Lung (tissue), 12 donors: Measurements from ENCODE around the gene VHLL. TPM values are rescaled to one million over a fixed set of nuclear protein-coding genes. Genes with fewer than 3 reads are reported as not detected.

Experiments used
- ATAC-seq: fragments of 200-7000 bp; cut with Tn5 transposase; one replicate; pipeline ENCODE4 v1.9.1; 2020; ENCODE audit warnings: moderate number of reproducible peaks; ENCODE audit not compliant: insufficient read depth, low FRiP score
- DNase-seq, 3 donors: peaks; one replicate each; pipeline ENCODE4 v3.0.0-alpha.2; 2013 to 2017
- H3K27ac ChIP-seq, 2 donors: one replicate each; pipeline ENCODE4 v1.5.1; 2013; ENCODE audit warnings: mild to moderate bottlenecking in 2 of 2, moderate library complexity in 2 of 2, control low read depth in 1 of 2, inconsistent platforms in 1 of 2, low read depth in 1 of 2, low read length in 1 of 2
- H3K27me3 ChIP-seq, 3 donors: one replicate each; pipeline ENCODE4 v1.5.1; 2013; ENCODE audit warnings: low read length in 2 of 3; ENCODE audit not compliant: control insufficient read depth in 3 of 3, insufficient read depth in 3 of 3
- H3K36me3 ChIP-seq, 4 donors: one replicate each; pipeline ENCODE4 v1.5.1; 2013; ENCODE audit warnings: low read length in 4 of 4, mild to moderate bottlenecking in 1 of 4, moderate library complexity in 1 of 4; ENCODE audit not compliant: control insufficient read depth in 4 of 4, insufficient read depth in 4 of 4
- H3K4me1 ChIP-seq, 5 donors: one replicate each; pipeline ENCODE4 v1.5.1; 2013; ENCODE audit warnings: low read length in 5 of 5, mild to moderate bottlenecking in 2 of 5, moderate library complexity in 1 of 5; ENCODE audit not compliant: control insufficient read depth in 5 of 5, insufficient read depth in 5 of 5
- H3K4me3 ChIP-seq: one replicate; pipeline ENCODE4 v1.5.1; 2013; ENCODE audit warnings: mild to moderate bottlenecking, control low read depth, moderate library complexity
- H3K9ac ChIP-seq, 2 donors: one replicate each; pipeline ENCODE4 v1.5.1; 2013; ENCODE audit warnings: low read length in 2 of 2, control low read depth in 1 of 2; ENCODE audit not compliant: insufficient read depth in 1 of 2
- H3K9me3 ChIP-seq, 4 donors: one replicate each; pipeline ENCODE4 v1.5.1; 2013; ENCODE audit warnings: low read length in 3 of 4, mild to moderate bottlenecking in 1 of 4, moderate library complexity in 1 of 4; ENCODE audit not compliant: control insufficient read depth in 4 of 4, insufficient read depth in 3 of 4
- WGBS, 2 donors: extraction: QIAGEN DNeasy Blood & Tissue Kit; methylation state at CpG; one replicate each; pipeline ENCODE4 v1.1.7; 2013; 5-methylcytosine and 5-hydroxymethylcytosine counted together
- polyA plus RNA-seq, 2 donors: library from polyadenylated mRNA; stranded (reverse); fragments of 200-250 nt; gene quantifications; one replicate each; pipeline ENCODE4 v1.2.1, GENCODE V29; 2013
- total RNA-seq, 2 donors: library from RNA; depleted of rRNA in 1 of 2; stranded (reverse); fragments of >200 nt in 1 of 2; gene quantifications; one replicate each; pipeline ENCODE4 v1.2.1, GENCODE V29; 2014 to 2021
- TF ChIP-seq, protein P1 (sequence below): IDR thresholded peaks from 2 replicates; pipeline ENCODE4 v1.5.1; 2012; ENCODE audit warnings: mild to moderate bottlenecking; ENCODE audit errors: control extremely low read depth, extremely low read depth
- donor health status: control.
- donor health status: control.
- donor health status: Bipolar disorder and iron deficiency.
- donor health status: healthy.
- donor health status: DM: yes; HTN: yes; CAD: no.

VHLL gene
- total and polyA plus RNA-seq, 4 donors, result not detected

DNA sequence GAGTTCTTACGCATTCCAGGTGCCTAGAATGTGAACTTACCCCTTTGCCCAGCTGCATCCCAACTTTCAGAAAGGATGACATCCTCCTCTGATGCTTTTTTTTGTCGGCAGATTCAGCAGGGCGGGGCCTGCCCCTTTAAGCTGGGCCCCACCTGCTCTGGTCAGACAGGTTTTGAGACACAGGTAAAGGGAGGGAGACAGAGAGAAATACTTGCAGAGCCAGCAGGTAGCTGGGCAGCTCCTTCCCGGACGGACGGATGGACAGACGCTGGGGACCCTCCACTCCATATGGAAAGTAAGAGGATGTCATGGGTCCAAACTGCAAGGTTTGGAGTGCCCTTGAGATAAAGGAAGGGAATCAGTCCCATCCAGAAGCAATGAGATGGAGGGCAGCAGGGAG is 15.0 kb downstream of the VHLL start, which contains the start of gene TMEM79:
TMEM79 (plus strand) TSS at position 214 of the 400 bp plus-strand sequence. CDS start 902 bp downstream, outside the sequence.
- 75 to 86% methylated on average over 7 of the region's 7 CpGs for WGBS, 2 donors

DNA sequence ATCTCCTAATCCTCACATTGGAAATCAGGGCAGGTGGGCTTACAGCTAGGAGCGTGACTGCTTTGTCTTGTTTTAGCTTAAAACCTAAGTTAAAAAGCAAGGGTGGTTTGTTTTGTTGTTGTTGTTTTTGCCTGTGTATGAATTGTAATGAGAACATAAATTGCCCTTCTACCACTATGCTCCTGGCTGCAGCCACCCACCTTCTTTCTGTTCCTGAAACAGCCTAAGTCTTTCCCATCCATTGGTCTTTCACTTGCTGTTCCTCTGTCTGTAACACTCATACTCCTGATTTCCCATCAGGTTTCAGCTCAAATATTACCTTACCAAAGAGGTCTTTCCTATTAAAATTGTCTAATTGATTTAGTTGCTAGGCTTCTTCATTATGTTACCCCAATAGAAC is 15.6 kb downstream of the VHLL start:
- WGBS, 2 donors, result 92 to 95% methylated on average over 1 of the region's 1 CpG
- TF ChIP-seq, protein P1, sequence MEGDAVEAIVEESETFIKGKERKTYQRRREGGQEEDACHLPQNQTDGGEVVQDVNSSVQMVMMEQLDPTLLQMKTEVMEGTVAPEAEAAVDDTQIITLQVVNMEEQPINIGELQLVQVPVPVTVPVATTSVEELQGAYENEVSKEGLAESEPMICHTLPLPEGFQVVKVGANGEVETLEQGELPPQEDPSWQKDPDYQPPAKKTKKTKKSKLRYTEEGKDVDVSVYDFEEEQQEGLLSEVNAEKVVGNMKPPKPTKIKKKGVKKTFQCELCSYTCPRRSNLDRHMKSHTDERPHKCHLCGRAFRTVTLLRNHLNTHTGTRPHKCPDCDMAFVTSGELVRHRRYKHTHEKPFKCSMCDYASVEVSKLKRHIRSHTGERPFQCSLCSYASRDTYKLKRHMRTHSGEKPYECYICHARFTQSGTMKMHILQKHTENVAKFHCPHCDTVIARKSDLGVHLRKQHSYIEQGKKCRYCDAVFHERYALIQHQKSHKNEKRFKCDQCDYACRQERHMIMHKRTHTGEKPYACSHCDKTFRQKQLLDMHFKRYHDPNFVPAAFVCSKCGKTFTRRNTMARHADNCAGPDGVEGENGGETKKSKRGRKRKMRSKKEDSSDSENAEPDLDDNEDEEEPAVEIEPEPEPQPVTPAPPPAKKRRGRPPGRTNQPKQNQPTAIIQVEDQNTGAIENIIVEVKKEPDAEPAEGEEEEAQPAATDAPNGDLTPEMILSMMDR, result no peak
- Histone ChIP-seq H3K27ac (no peak overlapping the region), H3K4me1 (peaks cover 0 to 22% (median 6%) of the 10 kb centered on the region in 5 donors), H3K27me3 (no peaks in the 10 kb centered on the region), H3K9ac (peak overlapping the region; percentile 42 to 93), H3K4me3 (peak overlapping the region; percentile 55), H3K36me3 (peaks cover 0 to 15% (median 7%) of the 10 kb centered on the region in 4 donors), H3K9me3 (no peaks in the 10 kb centered on the region)
- DNase-seq (no peak), ATAC-seq (no peak)

More for the DNA sequence above, 15.0 kb downstream of the VHLL start, which contains the start of gene TMEM79:
- peak within 1 kb of the TSS; percentile 81 to 97 for H3K27ac ChIP-seq
- no peak for ATAC-seq
- DNase-seq, result peak in 1 of 3 donors; percentile 17
- peaks cover 0 to 22% (median 6%) of the 10 kb centered on the region in 5 donors for H3K4me1 ChIP-seq
- peak within 1 kb of the TSS; percentile 55 for H3K4me3 ChIP-seq
- H3K36me3 ChIP-seq, result peaks cover 0 to 18% (median 5%) of the 10 kb centered on the region in 4 donors
- TF ChIP-seq, protein P1, result no peak
- H3K9ac ChIP-seq, result peak within 1 kb of the TSS; percentile 42 to 93
- no peaks in the 10 kb centered on the region for H3K27me3 ChIP-seq
- H3K9me3 ChIP-seq, result no peaks in the 10 kb centered on the region

DNA sequence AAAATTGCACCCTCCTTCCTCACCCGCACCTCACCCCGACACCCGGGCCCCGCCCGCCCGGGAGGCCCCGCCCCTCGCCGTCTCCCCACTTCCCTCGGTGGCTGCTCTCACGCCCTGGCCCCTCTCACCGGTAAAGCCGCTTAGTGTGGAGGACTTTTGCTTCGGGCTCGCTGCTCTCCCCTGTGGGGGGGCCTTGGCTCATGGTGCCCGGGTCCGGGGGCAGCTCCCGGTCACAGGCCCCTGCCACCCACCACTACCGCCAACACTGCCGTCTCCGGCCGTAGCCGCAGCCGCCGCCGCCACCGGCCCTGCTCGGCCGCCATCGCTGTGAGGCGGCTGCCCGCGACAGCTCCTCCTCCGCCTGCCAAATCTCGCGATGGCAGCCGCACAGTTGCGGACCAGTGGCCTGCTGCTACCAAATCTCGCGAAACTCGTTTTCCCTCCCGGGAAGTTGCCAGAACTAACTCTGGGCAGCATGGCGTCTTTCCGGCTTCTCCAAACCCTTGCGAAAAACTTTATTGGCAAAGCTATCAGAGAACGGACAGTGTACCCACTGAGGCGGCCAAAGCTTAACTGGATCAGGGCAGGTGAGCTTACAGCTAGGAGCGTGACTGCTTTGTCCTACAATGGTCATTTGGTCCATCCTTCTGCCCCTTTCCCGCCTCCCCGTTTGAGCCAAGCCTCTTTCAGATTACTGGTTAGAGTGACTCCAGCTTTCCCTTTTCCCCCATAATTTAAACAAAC is 16.5 kb downstream of the VHLL start, which contains the start of gene SMG5:
SMG5 (minus strand) TSS at position 347 of the 744 bp plus-strand sequence; CDS start at position 202, 145 bp downstream.
- Histone ChIP-seq H3K4me1 (peaks cover 0 to 22% (median 6%) of the 10 kb centered on the region in 5 donors), H3K9me3 (no peaks in the 10 kb centered on the region), H3K4me3 (peak within 1 kb of the TSS; percentile 97), H3K27ac (peak within 1 kb of the TSS; percentile 95 to 97), H3K9ac (peak within 1 kb of the TSS; percentile 64 to 93), H3K36me3 (peaks cover 0 to 21% (median 12%) of the 10 kb centered on the region in 4 donors), H3K27me3 (no peaks in the 10 kb centered on the region)
- ATAC-seq (peak; percentile 94), DNase-seq (peak; percentile 98 to 100 (median 99))
- 0% methylated on average over 50 of the region's 50 CpGs for WGBS, 2 donors
- TF ChIP-seq, protein P1, result no peak
